K562 (cell line): ENCODE measurements around the gene PLCB1. TPM values are rescaled to one million over a fixed set of nuclear protein-coding genes. Genes with fewer than 3 reads are reported as not detected.

ENCODE experiments used
- ATAC-seq: fragments of 200-7000 bp; cut with Tn5 transposase; 3 replicates; pipeline ENCODE4 v1.9.1; 2020; ENCODE audit warnings: moderate library complexity
- BruUV-seq: library from RNA; stranded (reverse); fragments of 400-500 nt; replicated peaks from 2 replicates; lab custom pipeline; 2021; lab: Mats Ljungman, UMichigan
- CTCF ChIA-PET: fragments of 300-600 bp; formaldehyde crosslinking; extraction: SDS; loops from one replicate; lab custom pipeline; 2021; ENCODE audit warnings: low intra/inter-chr PET ratio; lab: Yijun Ruan, JAX
- POLR2A ChIA-PET: fragments of 300-600, 350-650 bp; sonication (Branson Sonifier 250); formaldehyde crosslinking; extraction: SDS; loops from one replicate; lab custom pipeline; 2021; ENCODE audit warnings: antibody characterized with exemption, inconsistent platforms; lab: Yijun Ruan, JAX
- DNase-seq, 4 experiments: peaks; one replicate each; pipeline versions ENCODE4 v3.0.0 to v3.0.0-alpha.2; 2011 to 2018; ENCODE audit warnings: low spot score in 3 of 4, mixed read lengths in 3 of 4; ENCODE audit errors: extremely low read depth in 1 of 4
- FAIRE-seq: peaks from 2 replicates; lab custom pipeline; 2011; peaks lifted over from hg19 to GRCh38; lab: Jason Lieb, UNC
- H2AFZ ChIP-seq: 2 replicates; pipeline ENCODE4 v1.6.0; 2011; ENCODE audit warnings: low read depth, low read length, control low read depth, inconsistent platforms
- H3K27ac ChIP-seq: fragments of 200-600 bp; 3 replicates; pipeline ENCODE4 v1.8.0; 2011; ENCODE audit warnings: low read depth, mild to moderate bottlenecking, control low read depth, inconsistent platforms, low read length, moderate library complexity, mixed read lengths; ENCODE audit errors: extremely low read depth
- H3K27me3 ChIP-seq, 2 experiments: fragments of 300-600 bp in 1 of 2; 2 replicates in 1 of 2; 3 replicates in 1 of 2; pipeline versions ENCODE4 v1.6.0 to v1.8.0; 2011; ENCODE audit warnings: inconsistent platforms in 2 of 2, low read length in 2 of 2, mild to moderate bottlenecking in 1 of 2, mixed read lengths in 1 of 2, moderate library complexity in 1 of 2; ENCODE audit not compliant: control insufficient read depth in 2 of 2, insufficient read depth in 2 of 2
- H3K36me3 ChIP-seq: fragments of 300-600 bp; 3 replicates; pipeline ENCODE4 v1.8.0; 2011; ENCODE audit warnings: mild to moderate bottlenecking, low read length, inconsistent platforms; ENCODE audit not compliant: control insufficient read depth, insufficient read depth
- H3K4me1 ChIP-seq, 2 experiments: fragments of 200-600 bp in 1 of 2; replicated peaks in 1 of 2; 2 replicates in 1 of 2; 3 replicates in 1 of 2; pipeline versions ENCODE4 v1.5.1 to v1.8.0; 2011; ENCODE audit warnings: inconsistent platforms in 2 of 2, low read length in 2 of 2, mild to moderate bottlenecking in 1 of 2, mixed read lengths in 1 of 2, moderate library complexity in 1 of 2; ENCODE audit not compliant: control insufficient read depth in 2 of 2, insufficient read depth in 2 of 2
- H3K4me2 ChIP-seq: 2 replicates; pipeline ENCODE4 v1.6.1; 2011; ENCODE audit warnings: low read length, control low read depth, inconsistent platforms, mixed read lengths; ENCODE audit not compliant: insufficient read depth
- H3K4me3 ChIP-seq: fragments of 200-600 bp; sonication (generic), shearing (Covaris generic); 2 replicates; pipeline ENCODE4 v1.5.1; 2016; ENCODE audit warnings: control low read depth, inconsistent platforms
- H3K79me2 ChIP-seq: fragments of 200-600 bp; 3 replicates; pipeline ENCODE4 v1.8.0; 2011; ENCODE audit warnings: low read length, inconsistent platforms; ENCODE audit not compliant: control insufficient read depth, insufficient read depth
- H3K9ac ChIP-seq, 2 experiments: 2 replicates each; pipeline versions ENCODE4 v1.6.0 to v1.6.1; 2011; ENCODE audit warnings: low read depth in 2 of 2, low read length in 2 of 2, control low read depth in 1 of 2, inconsistent platforms in 1 of 2, mild to moderate bottlenecking in 1 of 2, mixed read lengths in 1 of 2; ENCODE audit not compliant: insufficient read depth in 1 of 2
- H3K9me1 ChIP-seq: one replicate; pipeline ENCODE4 v1.6.0; 2011; ENCODE audit warnings: inconsistent platforms, mild to moderate bottlenecking, low read length, moderate library complexity; ENCODE audit not compliant: control insufficient read depth, insufficient read depth
- H3K9me3 ChIP-seq: replicated peaks from 2 replicates; pipeline ENCODE4 v1.5.1; 2011; ENCODE audit warnings: low read depth, low read length, inconsistent platforms; ENCODE audit not compliant: control insufficient read depth, insufficient read depth
- H4K20me1 ChIP-seq: replicated peaks from 2 replicates; pipeline ENCODE4 v1.6.1; 2011; ENCODE audit warnings: low read length, inconsistent platforms, mixed read lengths; ENCODE audit not compliant: control insufficient read depth, insufficient read depth
- BRF1 ChIP-seq: IDR thresholded peaks from 3 replicates; pipeline ENCODE4 v1.6.1; 2011; ENCODE audit warnings: borderline replicate concordance, mild to moderate bottlenecking; ENCODE audit not compliant: insufficient read length; ENCODE audit errors: extremely low read depth
- CBX5 ChIP-seq: IDR thresholded peaks from 2 replicates; pipeline ENCODE4 v1.6.1; 2014; ENCODE audit warnings: low read depth, borderline replicate concordance
- EGR1 ChIP-seq: fragments of 450-650 bp; conservative IDR thresholded peaks from 2 replicates; pipeline ENCODE4 v1.6.1; 2017; ENCODE audit warnings: mild to moderate bottlenecking
- FOXK2 ChIP-seq, 2 experiments: fragments of 450-650 bp; IDR thresholded peaks in 1 of 2; conservative IDR thresholded peaks in 1 of 2; 2 replicates each; pipeline ENCODE4 v1.6.1; 2016; ENCODE audit warnings: low read depth in 2 of 2, mild to moderate bottlenecking in 1 of 2
- GMEB1 ChIP-seq: fragments of 250-450 bp; sonication (Bioruptor Pico); IDR thresholded peaks from 2 replicates; pipeline ENCODE4 v1.4.0; 2020; ENCODE audit warnings: mild to moderate bottlenecking
- KLF1 ChIP-seq: fragments of 450-650 bp; IDR thresholded peaks from 2 replicates; pipeline ENCODE4 v1.6.1; 2016; ENCODE audit warnings: missing genetic modification characterization, missing compliant biosample characterization
- KLF6 ChIP-seq: fragments of 250-450 bp; sonication (Bioruptor Pico); IDR thresholded peaks from 2 replicates; pipeline ENCODE4 v1.4.0; 2020; ENCODE audit warnings: mild to moderate bottlenecking, moderate library complexity, borderline replicate concordance
- MNT ChIP-seq, 2 experiments: fragments of 450-650 bp; conservative IDR thresholded peaks; 2 replicates each; pipeline ENCODE4 v1.6.1; 2017; ENCODE audit warnings: mild to moderate bottlenecking in 2 of 2, moderate library complexity in 2 of 2
- NCOA2 ChIP-seq, 2 experiments: fragments of 450-650 bp; IDR thresholded peaks; 2 replicates each; pipeline ENCODE4 v1.6.1; 2018; ENCODE audit warnings: mild to moderate bottlenecking in 2 of 2, moderate library complexity in 1 of 2; ENCODE audit not compliant: partially characterized antibody in 2 of 2
- PCBP2 ChIP-seq: fragments of 200-400 bp; formaldehyde crosslinking; IDR thresholded peaks from 2 replicates; pipeline ENCODE4 v1.6.1; 2018; ENCODE audit warnings: low read length, low read depth, mild to moderate bottlenecking, moderate library complexity; ENCODE audit not compliant: poor library complexity, severe bottlenecking
- RNF2 ChIP-seq: sonication (generic); IDR thresholded peaks from 2 replicates; pipeline ENCODE4 v1.6.1; 2016
- SAP30 ChIP-seq: fragments of 200-600 bp; sonication (generic); IDR thresholded peaks from 2 replicates; pipeline ENCODE4 v1.6.1; 2012; ENCODE audit warnings: borderline replicate concordance, low read depth, mild to moderate bottlenecking, moderate library complexity, low read length, control low read depth, inconsistent platforms; ENCODE audit not compliant: insufficient read depth, poor library complexity, severe bottlenecking
- ZFPM2 ChIP-seq: fragments of 250-450 bp; sonication (Bioruptor Pico); IDR thresholded peaks from 2 replicates; pipeline ENCODE4 v1.5.1; 2022; ENCODE audit warnings: mild to moderate bottlenecking
- ZNF282 ChIP-seq: sonication (generic); formaldehyde crosslinking; IDR thresholded peaks from 2 replicates; pipeline ENCODE4 v1.8.1; 2023; ENCODE audit warnings: missing genetic modification reagents
- ZNF311 ChIP-seq: fragments of 250-450 bp; sonication (Bioruptor Pico); IDR thresholded peaks from 2 replicates; pipeline ENCODE4 v1.4.0; 2020; ENCODE audit warnings: mild to moderate bottlenecking, moderate library complexity
- WGBS: fragments of 100-300 bp; shearing (Covaris generic); methylation state at CpG from one replicate; pipeline ENCODE4 v1.1.6; 2016; ENCODE audit warnings: low coverage, mixed read lengths; ENCODE audit not compliant: insufficient coverage; ENCODE audit errors: missing lambda C conversion rate; 5-methylcytosine and 5-hydroxymethylcytosine counted together
- in situ Hi-C: fragments of 300-500 bp; cut with MboI; formaldehyde crosslinking; loops from 4 replicates; pipeline ENCODE4 v1.15.0; 2018; ENCODE audit warnings: inconsistent platforms, mixed read lengths
- intact Hi-C: fragments of 100-400 bp; cut with micrococcal nuclease; formaldehyde crosslinking; loops from 2 replicates; pipeline ENCODE4 v1.14.2; 2022
- polyA plus RNA-seq, 8 experiments: library from polyadenylated mRNA; depleted of rRNA in 4 of 8; stranded (reverse) in 5 of 8; unstranded in 3 of 8; fragments of >200 nt; fragmentation: Nextera tagmentation in 2 of 8; fragmentation: Illumina TruSeq in 1 of 8; extraction: Ambion mirVana in 2 of 8; extraction: Trizol in 1 of 8; gene quantifications; 2 replicates each; pipeline versions ENCODE4 v1.2.1 to v1.2.3, GENCODE V29; 2011 to 2014; ENCODE audit warnings: inconsistent platforms in 1 of 8, missing spikeins in 1 of 8
- total RNA-seq, 7 experiments: library from RNA; depleted of rRNA in 6 of 7; stranded (reverse); fragments of >200 nt in 6 of 7; fragmentation: Illumina TruSeq in 2 of 7; extraction: Trizol in 2 of 7; gene quantifications; 2 replicates each; pipeline versions ENCODE4 v1.2.1 to v1.2.3, GENCODE V29; 2011 to 2021; ENCODE audit warnings: low replicate concordance in 1 of 7
- TF ChIP-seq, protein P1 (sequence below): fragments of 450-650 bp; IDR thresholded peaks from 2 replicates; pipeline ENCODE4 v1.6.1; 2016; ENCODE audit warnings: mild to moderate bottlenecking

The PLCB1 gene
- total and polyA plus RNA-seq, 9 of the 15 experiments (the other 6 are each of a cell fraction or from before 2014, with no cell fraction given) = 0.34 to 3.1 (median 1.3) TPM

- Histone ChIP-seq H3K36me3 (no peaks in the 10 kb centered on the region), H3K4me3 (no peak overlapping the region), H3K9ac (no peak overlapping the region), H3K4me2 (no peak overlapping the region), H3K9me3 (no peaks in the 10 kb centered on the region), H4K20me1 (no peaks in the 10 kb centered on the region), H2AFZ (no peak overlapping the region), H3K9me1 (no peaks in the 10 kb centered on the region), H3K27me3 (no peaks in the 10 kb centered on the region), H3K27ac (no peak overlapping the region), H3K79me2 (no peaks in the 10 kb centered on the region), H3K4me1 (no peaks in the 10 kb centered on the region)
- 9% methylated on average over 2 of the region's 2 CpGs for WGBS
- CTCF ChIA-PET = no interaction called here
- intact Hi-C loops = loop anchor here (5.0 kb wide), 3 partner anchors 683 to 1958 kb away; partner anchors contain the start of gene BMP2
- ATAC-seq (no peak), DNase-seq (no peak), FAIRE-seq (no peak)
- POLR2A ChIA-PET = no interaction called here
- BruUV-seq = no TSS peak
- in situ Hi-C loops = loop anchor here (25.0 kb wide), 2 partner anchors 688 to 788 kb away; partner anchors contain the start of gene HAO1
- no peak for TF ChIP-seq ZFPM2
- no peak for TF ChIP-seq KLF1 (tag)
- no peak for TF ChIP-seq RNF2
- no peak for TF ChIP-seq ZNF282 (CRISPR knock-in tag)
- no peak for TF ChIP-seq BRF1
- no peak for TF ChIP-seq GMEB1 (CRISPR knock-in tag)
- TF ChIP-seq, protein P1, sequence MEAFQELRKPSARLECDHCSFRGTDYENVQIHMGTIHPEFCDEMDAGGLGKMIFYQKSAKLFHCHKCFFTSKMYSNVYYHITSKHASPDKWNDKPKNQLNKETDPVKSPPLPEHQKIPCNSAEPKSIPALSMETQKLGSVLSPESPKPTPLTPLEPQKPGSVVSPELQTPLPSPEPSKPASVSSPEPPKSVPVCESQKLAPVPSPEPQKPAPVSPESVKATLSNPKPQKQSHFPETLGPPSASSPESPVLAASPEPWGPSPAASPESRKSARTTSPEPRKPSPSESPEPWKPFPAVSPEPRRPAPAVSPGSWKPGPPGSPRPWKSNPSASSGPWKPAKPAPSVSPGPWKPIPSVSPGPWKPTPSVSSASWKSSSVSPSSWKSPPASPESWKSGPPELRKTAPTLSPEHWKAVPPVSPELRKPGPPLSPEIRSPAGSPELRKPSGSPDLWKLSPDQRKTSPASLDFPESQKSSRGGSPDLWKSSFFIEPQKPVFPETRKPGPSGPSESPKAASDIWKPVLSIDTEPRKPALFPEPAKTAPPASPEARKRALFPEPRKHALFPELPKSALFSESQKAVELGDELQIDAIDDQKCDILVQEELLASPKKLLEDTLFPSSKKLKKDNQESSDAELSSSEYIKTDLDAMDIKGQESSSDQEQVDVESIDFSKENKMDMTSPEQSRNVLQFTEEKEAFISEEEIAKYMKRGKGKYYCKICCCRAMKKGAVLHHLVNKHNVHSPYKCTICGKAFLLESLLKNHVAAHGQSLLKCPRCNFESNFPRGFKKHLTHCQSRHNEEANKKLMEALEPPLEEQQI = no peak
- TF ChIP-seq FOXK2 (conservative IDR thresholded peaks at IDR 0.05 in 1 of 2, IDR thresholded peaks at IDR 0.05 in 1 of 2; ENCODE audit: low read depth in 2 of 2) = no peak
- TF ChIP-seq MNT (conservative IDR thresholded peaks at IDR 0.05) = no peak
- no peak for TF ChIP-seq EGR1
- TF ChIP-seq ZNF311 = no peak
- no peak for TF ChIP-seq CBX5
- TF ChIP-seq KLF6 (CRISPR knock-in tag) = no peak
- no peak for TF ChIP-seq PCBP2
- no peak for TF ChIP-seq NCOA2 (IDR thresholded peaks at IDR 0.05; ENCODE audit: partially characterized antibody in 2 of 2)
- TF ChIP-seq SAP30 = no peak
These were observed 592.8 kb downstream of the PLCB1 start for GRCh38 chr20:8724884-8725283.
